Mesendoderm (in vitro differentiated cells): ENCODE measurements around the gene NXPE3.

Experiments used
- DNase-seq: peaks from one replicate; pipeline ENCODE4 v3.0.0; 2013
- H2AK5ac ChIP-seq: 2 replicates; pipeline ENCODE4 v1.6.1; 2013; ENCODE audit warnings: low read length, inconsistent platforms
- H2BK120ac ChIP-seq: 2 replicates; pipeline ENCODE4 v1.6.1; 2013; ENCODE audit warnings: low read depth, mild to moderate bottlenecking, low read length, moderate library complexity, mixed read lengths
- H2BK15ac ChIP-seq: replicated peaks from 2 replicates; pipeline ENCODE4 v1.6.1; 2013; ENCODE audit warnings: low read depth, mild to moderate bottlenecking, moderate library complexity
- H2BK5ac ChIP-seq: 2 replicates; pipeline ENCODE4 v1.6.1; 2013; ENCODE audit warnings: low read length, inconsistent platforms
- H3K18ac ChIP-seq: 2 replicates; pipeline ENCODE4 v1.6.1; 2013; ENCODE audit warnings: mild to moderate bottlenecking, low read length, mixed read lengths
- H3K23ac ChIP-seq: one replicate; pipeline ENCODE4 v1.6.1; 2013; ENCODE audit warnings: low read length
- H3K27ac ChIP-seq: 2 replicates; pipeline ENCODE4 v1.5.1; 2013; ENCODE audit warnings: low read depth, mild to moderate bottlenecking, inconsistent platforms, low read length, moderate library complexity
- H3K27me3 ChIP-seq: 2 replicates; pipeline ENCODE4 v1.6.1; 2013; ENCODE audit warnings: low read length, control low read depth, mild to moderate bottlenecking, inconsistent platforms; ENCODE audit not compliant: insufficient read depth, poor library complexity
- H3K36me3 ChIP-seq: 2 replicates; pipeline ENCODE4 v1.6.1; 2013; ENCODE audit warnings: low read length, inconsistent platforms; ENCODE audit not compliant: control insufficient read depth, insufficient read depth
- H3K4ac ChIP-seq: one replicate; pipeline ENCODE4 v1.6.1; 2013; ENCODE audit warnings: low read depth, mild to moderate bottlenecking, low read length, moderate library complexity
- H3K4me1 ChIP-seq: 2 replicates; pipeline ENCODE4 v1.6.1; 2013; ENCODE audit warnings: low read depth, low read length, inconsistent platforms; ENCODE audit not compliant: control insufficient read depth
- H3K4me2 ChIP-seq: 2 replicates; pipeline ENCODE4 v1.6.1; 2013; ENCODE audit warnings: low read length
- H3K4me3 ChIP-seq: 2 replicates; pipeline ENCODE4 v1.5.1; 2013; ENCODE audit warnings: mild to moderate bottlenecking, low read length
- H3K56ac ChIP-seq: one replicate; pipeline ENCODE4 v1.6.1; 2013; ENCODE audit warnings: low read length
- H3K79me1 ChIP-seq: 2 replicates; pipeline ENCODE4 v1.6.1; 2013; ENCODE audit warnings: low read length, inconsistent platforms
- H3K79me2 ChIP-seq: 2 replicates; pipeline ENCODE4 v1.6.1; 2013; ENCODE audit warnings: mild to moderate bottlenecking, low read length; ENCODE audit not compliant: control insufficient read depth, insufficient read depth
- H3K9ac ChIP-seq: 2 replicates; pipeline ENCODE4 v1.6.1; 2013; ENCODE audit warnings: low read length, inconsistent platforms
- H4K5ac ChIP-seq: one replicate; pipeline ENCODE4 v1.6.1; 2013; ENCODE audit warnings: low read length
- H4K8ac ChIP-seq: one replicate; pipeline ENCODE4 v1.6.1; 2013; ENCODE audit warnings: low read depth, mild to moderate bottlenecking, control low read depth, low read length, moderate library complexity
- WGBS: extraction: QIAGEN DNeasy Blood & Tissue Kit; methylation state at CpG from one replicate; pipeline ENCODE4 v1.1.7; 2013; ENCODE audit warnings: low lambda C conversion rate, missing lambda C conversion rate; ENCODE audit not compliant: insufficient coverage; ENCODE audit errors: extremely low coverage; 5-methylcytosine and 5-hydroxymethylcytosine counted together

The NXPE3 gene

DNA sequence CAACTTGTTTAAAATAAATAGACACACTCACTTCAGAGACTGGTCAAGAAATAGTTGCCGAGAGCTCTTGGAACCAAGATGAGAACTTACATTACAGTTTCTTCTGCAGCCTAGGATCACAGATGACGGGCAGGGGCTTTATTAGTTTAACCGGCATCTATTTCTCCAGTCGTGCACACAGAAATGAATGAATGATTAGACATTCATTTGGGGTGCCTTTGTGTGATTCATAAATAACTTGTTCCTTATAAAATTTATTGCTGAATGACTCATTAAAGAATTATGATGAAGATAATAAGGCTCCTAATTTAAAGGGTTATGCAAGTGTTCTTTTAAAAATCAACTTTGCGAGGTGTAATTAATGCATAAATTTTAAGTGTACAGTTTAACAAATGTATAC, 91.1 kb downstream of the NXPE3 start:
- Histone ChIP-seq H3K36me3 (no peaks in the 10 kb centered on the region), H3K18ac (no peak overlapping the region), H3K79me2 (no peaks in the 10 kb centered on the region), H3K4me3 (no peak overlapping the region), H2BK120ac (no peak overlapping the region), H4K8ac (no peak overlapping the region), H3K4me2 (no peak overlapping the region), H2BK5ac (no peak overlapping the region), H3K4me1 (no peaks in the 10 kb centered on the region), H3K27me3 (no peaks in the 10 kb centered on the region), H4K5ac (no peak overlapping the region), H2BK15ac (no peak overlapping the region), H2AK5ac (no peak overlapping the region), H3K79me1 (no peaks in the 10 kb centered on the region), H3K9ac (no peak overlapping the region), H3K23ac (no peak overlapping the region), H3K4ac (no peak overlapping the region), H3K27ac (no peak overlapping the region), H3K56ac (no peak overlapping the region)
- no peak for DNase-seq
- no CpG with 5 or more reads among the region's 5 CpGs for WGBS

DNA sequence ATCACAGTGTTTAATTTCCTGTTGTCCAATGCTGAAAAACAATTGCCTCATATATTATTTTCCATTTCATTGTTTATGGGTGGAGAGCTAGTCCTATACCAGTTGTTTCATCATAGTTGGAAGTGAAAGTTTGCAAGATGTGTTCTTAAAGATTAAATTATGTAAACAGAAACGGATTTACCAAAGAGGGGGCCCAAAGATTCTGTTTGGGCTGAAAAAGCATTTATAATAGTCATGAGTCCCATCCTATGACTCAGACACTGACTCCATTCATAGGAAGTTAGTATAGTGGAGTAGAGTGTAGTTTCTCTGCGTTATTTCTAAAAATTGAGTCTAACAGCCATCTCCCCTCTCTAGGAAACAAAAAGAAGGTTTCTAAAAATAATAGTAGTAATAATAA, 94.6 kb downstream of the NXPE3 start:
- no peak overlapping the region for H3K23ac ChIP-seq
- H3K36me3 ChIP-seq = no peaks in the 10 kb centered on the region
- no peak for DNase-seq
- no peak overlapping the region for H3K27ac ChIP-seq
- H3K18ac ChIP-seq = no peak overlapping the region
- no peak overlapping the region for H3K4me3 ChIP-seq
- H3K4me1 ChIP-seq = no peaks in the 10 kb centered on the region
- no peak overlapping the region for H3K9ac ChIP-seq
- no peak overlapping the region for H3K4me2 ChIP-seq
- no peak overlapping the region for H2BK120ac ChIP-seq
- H2AK5ac ChIP-seq = no peak overlapping the region
- no peak overlapping the region for H3K56ac ChIP-seq
- H3K4ac ChIP-seq = no peak overlapping the region
- H3K27me3 ChIP-seq = no peaks in the 10 kb centered on the region
- H2BK15ac ChIP-seq = no peak overlapping the region
- H2BK5ac ChIP-seq = no peak overlapping the region
- H3K79me2 ChIP-seq = no peaks in the 10 kb centered on the region
- H4K5ac ChIP-seq = no peak overlapping the region
- no peaks in the 10 kb centered on the region for H3K79me1 ChIP-seq
- H4K8ac ChIP-seq = no peak overlapping the region
- no CpG with 5 or more reads among the region's 2 CpGs for WGBS

- no CpG with 5 or more reads among the region's 8 CpGs for WGBS
- no peak overlapping the region for H2BK120ac ChIP-seq
- H3K27ac ChIP-seq = no peak overlapping the region
- DNase-seq = no peak
- no peak overlapping the region for H4K5ac ChIP-seq
- no peak overlapping the region for H3K56ac ChIP-seq
- no peak overlapping the region for H3K4me2 ChIP-seq
- no peak overlapping the region for H3K4ac ChIP-seq
- no peak overlapping the region for H2AK5ac ChIP-seq
- no peaks in the 10 kb centered on the region for H3K79me2 ChIP-seq
- H3K36me3 ChIP-seq = no peaks in the 10 kb centered on the region
- no peak overlapping the region for H3K4me3 ChIP-seq
- H3K27me3 ChIP-seq = no peaks in the 10 kb centered on the region
- H4K8ac ChIP-seq = no peak overlapping the region
- no peak overlapping the region for H2BK15ac ChIP-seq
- H3K18ac ChIP-seq = no peak overlapping the region
- H3K4me1 ChIP-seq = no peaks in the 10 kb centered on the region
- no peak overlapping the region for H3K9ac ChIP-seq
- H3K23ac ChIP-seq = no peak overlapping the region
- H2BK5ac ChIP-seq = no peak overlapping the region
- H3K79me1 ChIP-seq = no peaks in the 10 kb centered on the region
These were observed 97.1 kb downstream of the NXPE3 start for GRCh38 chr3:101876142-101876541.
